Ecto neural progenitor cell (in vitro differentiated cells): ENCODE results near the gene RBP3.

ENCODE experiments used
- DNase-seq: peaks from one replicate; pipeline ENCODE4 v3.0.0-alpha.2; 2018; ENCODE audit warnings: low spot score

Gene RBP3

DNA sequence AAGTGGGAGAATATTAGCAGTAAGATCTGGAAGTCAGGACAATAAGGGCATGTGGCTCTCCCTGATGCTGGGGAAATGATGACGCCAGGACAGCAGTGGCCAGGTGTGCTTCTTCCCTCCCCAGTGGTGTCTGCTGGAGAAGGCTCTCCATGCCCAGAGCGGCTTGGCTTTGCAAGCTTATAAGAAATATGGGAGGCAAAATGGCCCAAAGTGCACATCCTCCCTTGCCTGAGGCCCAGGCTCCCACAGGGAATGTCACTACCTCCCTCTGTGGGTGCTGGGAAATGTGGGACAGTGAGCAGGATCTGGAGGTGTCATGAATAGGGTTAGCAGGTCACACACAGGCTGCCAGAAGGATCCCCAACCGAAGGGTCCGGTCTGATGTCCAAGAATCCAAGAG, 53.0 kb downstream of the RBP3 start:
- no peak for DNase-seq

GRCh38 chr10:47401874-47402640, 53.9 kb downstream of the RBP3 start:
- DNase-seq = no peak

DNA sequence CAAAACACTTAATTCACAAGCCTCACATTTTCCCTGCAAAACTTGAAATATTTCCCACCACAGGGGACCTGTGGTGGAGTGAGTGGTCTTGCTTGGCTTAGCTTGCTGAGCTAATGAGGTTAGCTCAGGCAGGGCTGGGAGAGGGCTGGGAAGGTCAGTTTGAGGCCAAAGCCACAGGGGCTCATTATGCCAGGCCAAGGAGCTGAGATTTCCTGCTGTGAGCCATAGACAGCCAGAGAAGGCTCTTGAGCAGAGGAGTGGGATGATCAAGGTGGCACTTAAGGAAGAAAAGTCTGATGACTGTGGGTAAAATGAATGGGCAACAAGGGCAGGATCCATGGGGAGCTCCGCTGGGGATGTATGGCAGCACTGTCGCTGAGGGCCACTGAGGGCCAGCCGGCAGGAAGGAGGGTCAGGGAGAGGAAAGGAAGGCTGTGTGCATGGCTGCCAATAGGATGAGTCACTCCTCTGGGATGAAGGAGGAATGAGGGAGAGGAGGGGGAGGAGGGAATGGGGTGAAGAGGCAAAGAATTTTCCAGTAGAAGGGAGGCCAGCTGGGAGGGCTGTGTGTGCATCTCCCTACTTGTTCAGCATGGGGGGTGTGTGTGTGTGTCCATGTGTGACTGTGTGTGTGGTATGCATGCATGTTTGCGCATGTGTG, 54.6 kb downstream of the RBP3 start:
- no peak for DNase-seq

DNA sequence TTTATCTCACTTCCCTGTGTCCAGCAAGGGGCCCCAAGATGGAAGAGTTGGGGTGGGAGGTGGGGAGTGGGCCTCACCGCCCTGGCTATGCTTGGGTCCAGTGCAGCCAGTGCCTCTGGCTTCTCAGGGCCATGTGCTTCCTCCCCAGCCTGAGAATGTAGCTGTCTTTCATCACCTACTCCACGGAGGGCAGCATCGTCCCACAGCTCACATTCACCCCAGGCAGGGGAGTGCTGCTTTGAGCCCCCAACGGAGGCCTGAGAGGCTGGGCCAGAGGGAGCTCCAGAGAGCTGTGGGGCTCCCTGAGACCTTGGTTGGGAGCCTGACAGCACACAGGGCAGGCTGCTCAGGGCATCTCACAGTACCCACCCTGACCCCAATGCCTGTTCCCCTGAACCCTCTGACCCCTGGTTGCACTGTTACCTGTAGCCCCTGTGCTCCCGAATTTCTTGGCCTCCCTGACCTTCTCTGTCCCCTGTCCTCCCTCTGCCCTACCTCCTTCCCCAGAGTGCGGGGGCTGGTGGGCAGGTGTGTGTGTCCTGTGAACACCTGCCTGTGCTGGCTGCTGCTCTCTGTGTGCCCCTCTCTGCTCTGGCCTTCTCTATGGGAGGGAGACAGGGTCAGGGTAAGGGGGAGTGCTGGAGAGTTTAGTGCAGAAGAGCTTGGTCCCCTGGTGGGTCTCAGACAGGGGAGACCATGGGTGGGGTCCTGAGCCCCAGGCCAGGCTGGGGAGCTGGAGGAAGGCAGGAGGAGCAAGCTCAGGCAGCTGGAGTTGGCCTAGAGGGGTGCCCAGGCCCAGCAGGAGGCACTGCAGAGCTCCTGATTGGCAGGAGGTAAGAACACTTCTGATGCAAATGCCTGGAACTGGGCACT, 55.5 kb downstream of the RBP3 start:
- DNase-seq = no peak

DNA sequence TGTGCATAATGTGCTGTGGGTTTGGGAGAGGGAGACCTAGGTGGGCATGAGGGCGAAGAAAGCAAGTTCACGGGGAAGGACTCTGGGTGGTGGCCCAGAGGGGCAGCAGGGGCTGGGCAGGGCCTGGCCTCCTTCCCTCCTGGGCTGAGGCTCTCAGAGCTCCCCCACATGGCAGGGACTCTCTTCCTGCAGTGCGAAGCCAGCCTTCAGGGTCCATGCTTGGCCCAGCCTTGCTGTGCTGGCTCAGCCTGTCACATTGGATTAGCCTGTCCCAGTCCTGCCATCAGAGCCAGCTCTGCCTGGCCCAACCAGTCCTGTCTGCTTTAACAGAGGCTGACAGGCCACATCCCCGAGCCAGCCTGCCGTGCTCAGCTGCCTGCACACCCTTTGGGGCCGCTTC, 56.3 kb downstream of the RBP3 start:
- DNase-seq = no peak

- no peak for DNase-seq
Measured at GRCh38 chr10:47404937-47405336, 56.8 kb downstream of the RBP3 start.

DNA sequence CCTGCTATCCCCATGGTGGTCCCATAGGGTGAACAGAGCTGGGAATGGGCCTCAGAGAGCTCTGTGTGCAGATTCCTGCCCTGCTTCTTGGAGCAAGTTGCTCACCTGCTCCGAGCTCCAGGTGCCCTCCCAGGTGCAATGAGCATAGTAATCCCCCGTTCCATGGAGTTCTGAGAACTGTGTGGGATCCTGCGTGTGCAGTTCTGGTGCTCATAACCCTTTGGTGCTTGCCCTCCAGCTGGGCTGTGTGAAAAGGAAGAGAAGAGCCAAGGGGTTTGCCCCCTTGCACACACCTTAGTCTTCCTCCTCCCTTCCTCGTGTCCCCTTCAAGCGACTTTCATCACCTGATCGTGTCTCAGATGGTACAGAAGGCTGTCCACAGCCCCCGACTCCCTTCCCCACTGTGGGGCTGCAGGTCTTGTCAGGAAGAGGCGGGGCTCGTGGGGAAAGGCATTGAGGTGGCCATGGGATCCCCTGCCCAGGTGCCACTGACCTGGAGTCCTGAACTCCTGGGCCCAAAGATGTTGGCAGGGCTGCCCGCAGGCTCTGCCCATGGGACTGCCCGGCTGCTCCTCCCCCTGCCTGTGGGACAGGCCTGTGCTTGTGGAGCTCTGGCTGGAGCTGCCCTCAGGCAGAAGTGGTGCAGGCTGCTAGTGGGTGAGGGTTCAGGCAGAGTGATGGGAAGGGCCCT, 57.8 kb downstream of the RBP3 start:
- DNase-seq = no peak

- DNase-seq = no peak
Measured at GRCh38 chr10:47406548-47406869, 58.3 kb downstream of the RBP3 start.

- DNase-seq = no peak
Measured at GRCh38 chr10:47406870-47407691, 58.9 kb downstream of the RBP3 start.
